Endothelial cell of umbilical vein (primary cell): Measurements from ENCODE around the gene UBP1.

Source experiments
- CTCF ChIP-seq, 2 donors: IDR thresholded peaks; 1 replicate in 1 of 2; 2 replicates in 1 of 2; pipeline ENCODE4 v1.5.1; 2011; ENCODE audit warnings: low read length in 2 of 2, mild to moderate bottlenecking in 2 of 2, moderate library complexity in 2 of 2, control low read depth in 1 of 2, inconsistent platforms in 1 of 2, low read depth in 1 of 2; ENCODE audit not compliant: insufficient read depth in 1 of 2; ENCODE audit errors: extremely low read depth in 1 of 2
- EZH2 ChIP-seq: IDR thresholded peaks from 2 replicates; pipeline ENCODE4 v1.6.1; 2012; ENCODE audit warnings: borderline replicate concordance, low read depth, mild to moderate bottlenecking, moderate library complexity, low read length, inconsistent platforms; ENCODE audit not compliant: severe bottlenecking
- FOS ChIP-seq: IDR thresholded peaks from 2 replicates; pipeline ENCODE4 v1.6.1; 2011; ENCODE audit warnings: mild to moderate bottlenecking, low read length, moderate library complexity, borderline replicate concordance; ENCODE audit not compliant: insufficient read depth
- JUN ChIP-seq: IDR thresholded peaks from 2 replicates; pipeline ENCODE4 v1.6.1; 2011; ENCODE audit warnings: borderline replicate concordance, low read depth; ENCODE audit not compliant: insufficient read length, insufficient read depth
- MAX ChIP-seq: IDR thresholded peaks from 2 replicates; pipeline ENCODE4 v1.6.1; 2011; ENCODE audit not compliant: insufficient read depth, insufficient read length
- MYC ChIP-seq: IDR thresholded peaks from one replicate; pipeline ENCODE4 v1.6.1; 2011; ENCODE audit warnings: mild to moderate bottlenecking, low read depth, low read length
- POLR2A ChIP-seq: IDR thresholded peaks from 2 replicates; pipeline ENCODE4 v1.6.1; 2012; ENCODE audit warnings: low read depth, mild to moderate bottlenecking, control low read depth, low read length
- POLR2AphosphoS5 ChIP-seq: IDR thresholded peaks from 2 replicates; pipeline ENCODE4 v1.6.1; 2012; ENCODE audit warnings: low read depth, mild to moderate bottlenecking, control low read depth, low read length, moderate library complexity; ENCODE audit not compliant: insufficient read depth

- TF ChIP-seq CTCF (IDR thresholded peaks at IDR 0.05; ENCODE audit: extremely low read depth in 1 of 2, insufficient read depth in 1 of 2, low read depth in 1 of 2, low read length in 2 of 2), result no peak
- no peak for TF ChIP-seq POLR2AphosphoS5
- no peak for TF ChIP-seq POLR2A
- no peak for TF ChIP-seq EZH2
- TF ChIP-seq FOS, result no peak
- no peak for TF ChIP-seq MAX
- TF ChIP-seq MYC, result no peak
- no peak for TF ChIP-seq JUN
These were observed 53.6 kb downstream of the UBP1 start for GRCh38 chr3:33386631-33387030.
